ENCODE measurements around the gene CYB5R2.

DNA sequence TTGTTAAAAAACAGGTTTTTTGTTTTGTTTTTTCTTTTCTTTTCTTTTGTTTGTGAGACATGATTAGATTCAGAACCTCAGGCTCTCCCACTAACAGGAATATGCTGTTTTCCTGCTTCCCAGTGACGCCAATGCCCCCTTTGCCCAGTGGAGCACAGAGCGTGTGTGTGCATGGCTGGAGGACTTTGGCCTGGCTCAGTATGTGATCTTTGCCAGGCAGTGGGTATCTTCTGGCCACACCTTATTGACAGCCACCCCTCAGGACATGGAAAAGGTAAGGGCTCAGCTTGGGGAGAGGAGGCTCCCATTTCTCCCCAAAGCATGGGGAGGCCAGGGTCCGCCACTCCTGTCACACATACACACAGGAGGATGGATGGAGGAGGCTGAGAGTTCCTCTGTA is 25.0 kb downstream of the CYB5R2 start:
- TF ChIP-seq, protein P1, sequence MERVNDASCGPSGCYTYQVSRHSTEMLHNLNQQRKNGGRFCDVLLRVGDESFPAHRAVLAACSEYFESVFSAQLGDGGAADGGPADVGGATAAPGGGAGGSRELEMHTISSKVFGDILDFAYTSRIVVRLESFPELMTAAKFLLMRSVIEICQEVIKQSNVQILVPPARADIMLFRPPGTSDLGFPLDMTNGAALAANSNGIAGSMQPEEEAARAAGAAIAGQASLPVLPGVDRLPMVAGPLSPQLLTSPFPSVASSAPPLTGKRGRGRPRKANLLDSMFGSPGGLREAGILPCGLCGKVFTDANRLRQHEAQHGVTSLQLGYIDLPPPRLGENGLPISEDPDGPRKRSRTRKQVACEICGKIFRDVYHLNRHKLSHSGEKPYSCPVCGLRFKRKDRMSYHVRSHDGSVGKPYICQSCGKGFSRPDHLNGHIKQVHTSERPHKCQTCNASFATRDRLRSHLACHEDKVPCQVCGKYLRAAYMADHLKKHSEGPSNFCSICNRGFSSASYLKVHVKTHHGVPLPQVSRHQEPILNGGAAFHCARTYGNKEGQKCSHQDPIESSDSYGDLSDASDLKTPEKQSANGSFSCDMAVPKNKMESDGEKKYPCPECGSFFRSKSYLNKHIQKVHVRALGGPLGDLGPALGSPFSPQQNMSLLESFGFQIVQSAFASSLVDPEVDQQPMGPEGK (CRISPR knock-in tag; IDR thresholded peaks at IDR 0.05; ENCODE audit: borderline replicate concordance): no peak
- TF ChIP-seq ZFP30 (CRISPR knock-in tag; IDR thresholded peaks at IDR 0.05) (no peak), BACH2 (CRISPR knock-in tag; IDR thresholded peaks at IDR 0.05; ENCODE audit: borderline replicate concordance) (no peak), TCF4 (CRISPR knock-in tag; IDR thresholded peaks at IDR 0.05; ENCODE audit: borderline replicate concordance) (no peak), TOX (CRISPR knock-in tag; IDR thresholded peaks at IDR 0.05; ENCODE audit: borderline replicate concordance) (no peak), ZC3H10 (CRISPR knock-in tag; IDR thresholded peaks at IDR 0.05) (no peak), ZNF565 (CRISPR knock-in tag; conservative IDR thresholded peaks at IDR 0.05; ENCODE audit: low read depth) (no peak)

Measured in SK-N-SH treated with all-trans-retinoic acid at 6 μM for 48 hours (cell line).